NCI-H2196 (cell line): ENCODE data around the gene PPAT.
"Not testable (repeated sequence)": the region's sequence is repeated elsewhere in the genome, so short reads cannot be mapped to it uniquely, and the experiment has no call there.

Experiments
- DNase-seq: peaks from one replicate; lab custom pipeline; 2025; ENCODE audit not compliant: unreplicated experiment; lab: John Stamatoyannopoulos, UW

Gene PPAT

DNA sequence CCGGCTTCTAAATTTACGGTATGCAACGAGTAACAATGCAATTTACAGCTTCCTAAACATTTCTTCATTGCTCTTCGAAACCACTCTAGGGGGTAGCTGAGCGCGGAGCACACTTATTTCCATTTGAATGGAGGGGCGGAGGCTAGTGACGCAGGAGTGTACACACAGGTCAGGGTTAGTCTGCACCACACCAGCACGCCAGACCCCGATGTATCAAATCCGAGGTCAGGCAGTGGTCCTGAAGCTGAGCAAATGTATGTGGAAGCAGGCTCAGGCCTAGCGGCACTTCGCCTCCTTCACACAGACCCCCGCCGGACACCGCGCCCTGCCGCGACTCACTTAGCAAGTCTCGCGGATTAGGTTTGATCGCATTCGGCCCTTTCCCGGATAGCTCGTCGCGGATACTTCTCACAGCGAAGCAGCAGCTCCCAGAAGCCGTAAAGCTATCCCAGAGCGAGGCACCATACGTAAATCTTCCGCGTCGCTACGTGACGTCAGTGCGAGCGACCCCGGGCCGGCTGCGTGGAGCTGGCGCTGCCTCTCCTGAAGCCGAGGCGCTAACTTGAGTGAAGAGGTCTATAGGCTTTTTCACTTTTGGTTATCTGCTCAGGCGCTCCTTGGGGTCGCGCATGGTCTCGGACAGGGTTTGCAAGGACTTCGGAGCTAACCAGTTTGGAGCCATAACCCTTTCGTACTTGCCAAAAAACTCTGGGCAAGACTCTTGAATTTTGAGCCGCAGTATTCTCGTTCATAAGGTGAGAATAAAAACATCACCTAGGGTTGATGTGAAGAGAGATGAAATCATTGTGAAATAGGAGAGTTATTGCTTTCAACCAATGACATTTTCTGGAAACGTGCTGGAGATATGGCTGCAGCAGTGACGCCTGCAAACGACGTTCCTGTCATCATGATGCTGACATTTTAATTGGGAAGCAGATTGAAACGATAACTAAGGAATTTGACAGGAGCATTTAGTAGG is 48.1 kb downstream of the PPAT start, which contains the start of gene AASDH:
Gene AASDH, minus strand, starts transcription at position 469 of the 979 bp plus-strand sequence. CDS start 3,192 bp downstream, outside the sequence.
- peak; percentile 77 for DNase-seq

DNA sequence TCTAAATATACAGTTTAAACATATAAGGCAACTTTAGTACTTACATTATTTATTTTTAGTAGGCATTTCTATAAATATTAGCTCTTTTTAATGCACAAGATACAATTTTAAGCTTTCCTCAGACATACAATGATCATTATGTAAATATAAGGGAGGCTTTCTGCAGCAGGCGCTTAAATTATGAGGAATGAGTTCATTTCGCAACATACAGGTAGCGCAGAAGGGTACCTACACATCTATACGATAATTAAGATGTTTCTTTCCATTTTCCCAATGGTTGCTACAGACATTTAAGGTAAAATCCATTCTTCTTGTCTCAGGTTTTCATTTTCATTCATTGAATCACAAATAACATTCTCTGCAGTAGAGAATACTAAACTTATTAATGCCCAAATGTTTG is 49.3 kb downstream of the PPAT start:
- DNase-seq, result no peak

DNA sequence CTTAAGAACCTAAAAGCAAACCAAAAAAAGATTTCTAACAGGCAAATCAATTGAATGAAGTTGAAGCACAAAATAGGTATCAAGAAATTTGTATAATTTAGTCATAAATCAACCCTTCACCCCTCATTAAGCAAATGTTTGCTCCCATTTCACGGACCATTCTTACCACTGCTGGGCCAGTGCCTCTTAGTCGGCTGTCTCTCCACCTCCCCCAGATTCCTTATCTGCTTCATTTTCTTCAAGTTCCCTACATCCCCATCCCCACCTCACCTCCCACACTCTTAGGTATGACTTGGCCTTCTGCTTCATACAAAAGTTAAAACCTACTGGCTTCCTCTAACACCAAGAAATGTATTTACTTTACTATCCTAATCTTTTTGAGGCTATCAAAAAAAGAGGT is 60.0 kb downstream of the PPAT start:
- DNase-seq, result no peak

DNA sequence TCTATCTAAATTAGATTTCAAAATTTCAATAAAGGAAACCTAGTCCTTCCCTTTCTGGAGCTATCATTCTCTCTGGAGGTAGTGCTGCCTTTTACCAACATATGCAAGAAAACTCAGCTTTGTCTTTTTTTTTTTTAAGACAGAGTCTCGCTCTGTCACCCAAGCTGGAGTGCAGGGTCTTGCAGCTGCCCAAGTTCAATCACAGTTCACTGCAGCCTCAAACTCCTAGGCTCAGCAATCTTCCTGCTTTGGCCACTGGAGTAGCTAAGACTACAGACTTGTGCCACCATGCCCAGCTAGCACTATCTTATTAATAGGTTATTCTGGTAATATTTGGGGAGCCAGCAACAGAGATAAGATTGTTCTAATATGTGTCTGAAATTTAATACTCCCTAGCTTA is 60.5 kb downstream of the PPAT start:
- no peak for DNase-seq

DNA sequence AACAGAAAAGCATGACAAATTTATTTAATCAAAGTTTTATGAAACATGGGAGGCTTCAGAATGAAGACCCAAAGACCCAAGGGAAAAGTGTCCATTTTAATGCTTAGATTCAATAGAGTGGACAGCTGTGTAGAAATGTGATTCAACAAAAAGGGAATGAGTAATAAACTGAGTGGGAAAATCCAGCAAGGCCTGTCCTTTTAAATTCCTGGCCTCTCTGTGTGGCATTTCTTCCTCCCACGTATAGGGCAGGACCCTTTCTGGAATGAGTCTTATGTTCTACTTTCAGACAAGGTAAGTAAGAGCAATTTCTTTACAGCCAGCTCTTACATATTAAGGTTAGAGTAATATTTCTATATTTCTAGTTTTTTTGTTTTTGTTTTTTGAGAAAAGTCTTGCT is 62.6 kb downstream of the PPAT start:
- DNase-seq, result no peak

DNA sequence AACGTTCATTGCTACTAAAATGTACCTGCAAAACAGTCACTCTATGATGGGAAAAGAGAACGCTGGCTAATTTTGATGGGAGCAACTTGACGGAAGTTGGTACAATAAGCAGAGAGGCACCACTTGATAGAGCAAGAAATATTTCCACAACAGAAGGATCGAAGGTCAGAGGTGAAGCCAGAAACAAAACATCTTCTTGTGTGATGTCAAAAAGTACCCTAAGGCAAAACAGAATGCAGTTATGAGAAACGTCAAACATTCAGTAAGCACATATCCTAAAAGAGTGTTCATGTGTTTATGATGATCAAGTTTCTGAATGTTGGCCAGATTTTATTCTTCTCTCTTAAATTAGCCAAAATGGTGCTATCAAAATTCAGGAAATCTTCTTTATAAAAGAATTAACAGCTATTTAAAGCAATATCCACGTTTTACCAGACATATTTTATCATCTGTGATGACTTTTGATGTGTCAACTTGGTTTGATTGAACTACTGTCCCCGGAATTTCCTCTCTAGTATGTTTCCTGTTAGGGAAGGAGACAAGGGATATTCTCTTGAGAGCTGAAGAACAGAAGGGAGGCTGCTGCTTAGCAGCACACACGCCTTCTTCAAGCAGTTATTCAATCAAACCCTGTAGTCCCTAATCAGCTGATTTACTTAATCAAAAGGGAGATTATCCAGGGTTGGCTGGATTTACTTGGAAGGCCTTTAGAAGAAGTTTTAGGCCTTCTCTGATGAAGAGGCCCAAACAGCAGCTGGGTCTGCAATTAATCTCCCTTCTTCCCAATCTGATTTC is 63.8 kb downstream of the PPAT start:
- DNase-seq, result no peak

DNA sequence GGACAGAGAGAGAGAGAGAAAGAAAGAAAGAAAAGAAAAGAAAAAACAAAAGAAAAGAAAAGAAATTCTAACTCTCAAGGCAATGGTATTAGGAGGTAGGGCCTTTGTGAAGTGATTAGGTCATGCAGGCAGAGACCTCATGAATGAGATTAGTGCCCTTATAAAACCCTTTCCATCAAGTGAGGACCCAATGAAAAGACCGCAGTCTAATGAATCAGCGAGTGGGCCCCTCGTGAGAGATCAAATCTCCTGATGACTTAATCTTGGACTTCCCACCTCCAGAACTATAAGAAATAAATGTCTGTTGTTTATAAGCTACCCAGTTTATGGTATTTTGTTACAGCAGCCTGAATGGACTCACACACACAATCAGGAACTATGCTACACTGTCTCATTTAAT is 65.0 kb downstream of the PPAT start:
- DNase-seq, result no peak

DNA sequence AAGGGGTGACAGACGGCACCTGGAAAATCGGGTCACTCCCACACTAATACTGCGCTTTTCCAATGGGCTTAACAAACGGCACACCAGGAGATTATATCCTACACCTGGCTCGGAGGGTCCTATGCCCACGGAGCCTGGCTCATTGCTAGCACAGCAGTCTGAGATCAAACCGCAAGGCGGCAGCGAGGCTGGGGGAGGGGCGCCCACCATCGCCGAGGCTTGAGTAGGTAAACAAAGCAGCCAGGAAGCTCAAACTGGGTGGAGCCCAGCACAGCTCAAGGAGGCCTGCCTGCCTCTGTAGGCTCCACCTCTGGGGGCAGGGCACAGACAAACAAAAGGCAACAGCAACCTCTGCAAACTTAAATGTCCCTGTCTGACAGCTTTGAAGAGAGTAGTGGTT is 72.4 kb downstream of the PPAT start:
- DNase-seq, result not testable (repeated sequence)

DNA sequence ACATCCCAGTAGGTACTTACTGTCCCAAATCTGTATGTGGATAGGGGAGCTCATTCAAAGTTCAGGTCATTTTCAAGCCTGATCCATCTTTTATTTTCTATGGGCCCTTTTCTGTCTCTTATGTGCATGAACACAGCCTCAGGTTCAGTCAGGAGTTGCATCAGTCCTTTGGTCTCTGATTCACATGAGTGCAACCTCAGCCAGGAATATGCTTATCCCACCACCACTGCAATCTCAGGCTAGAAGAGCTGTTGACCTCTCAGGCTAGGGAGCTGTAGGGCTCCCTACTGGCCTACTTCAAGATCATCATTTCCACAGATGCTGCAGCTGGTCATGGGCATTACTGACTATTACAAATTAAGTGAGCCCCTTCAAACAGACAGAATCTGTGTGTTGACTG is 75.3 kb downstream of the PPAT start:
- DNase-seq, result no peak

DNA sequence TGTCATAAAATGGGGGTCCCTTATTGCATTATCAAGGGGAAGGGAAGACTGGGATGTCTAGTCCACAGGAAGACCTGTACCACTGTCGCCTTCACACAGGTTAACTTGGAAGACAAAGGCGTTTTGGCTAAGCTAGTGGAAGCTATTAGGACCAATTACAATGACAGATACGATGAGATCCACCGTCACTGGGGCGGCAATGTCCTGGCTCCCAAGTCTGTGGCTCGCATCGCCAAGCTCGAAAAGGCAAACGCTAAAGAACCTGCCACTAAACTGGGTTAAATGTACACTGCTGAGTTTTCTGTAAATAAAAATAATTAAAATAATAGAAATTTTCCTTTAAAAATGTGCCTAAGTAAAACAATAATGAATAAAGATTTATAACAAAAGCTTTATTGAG is 78.8 kb downstream of the PPAT start:
- no peak for DNase-seq

DNA sequence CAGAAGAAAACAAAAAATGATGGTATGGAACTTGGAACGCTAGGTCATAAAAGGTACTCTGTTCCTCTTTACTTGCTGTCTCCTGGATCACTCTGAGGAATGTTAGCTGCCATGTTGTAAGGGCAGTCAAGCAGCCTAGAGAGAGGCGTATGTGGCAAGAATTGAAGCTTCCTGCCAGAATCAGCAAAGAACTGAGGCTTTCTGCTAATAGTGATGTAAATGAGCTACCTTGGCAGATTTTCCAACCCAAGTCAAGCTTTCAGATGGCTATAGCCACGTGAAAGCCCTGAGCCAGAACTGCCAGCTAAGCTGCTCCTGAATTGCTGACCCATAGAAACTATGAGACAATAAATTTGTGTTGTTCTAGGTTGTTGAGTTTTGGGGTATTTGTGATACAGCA is 86.8 kb downstream of the PPAT start:
- DNase-seq, result no peak

DNA sequence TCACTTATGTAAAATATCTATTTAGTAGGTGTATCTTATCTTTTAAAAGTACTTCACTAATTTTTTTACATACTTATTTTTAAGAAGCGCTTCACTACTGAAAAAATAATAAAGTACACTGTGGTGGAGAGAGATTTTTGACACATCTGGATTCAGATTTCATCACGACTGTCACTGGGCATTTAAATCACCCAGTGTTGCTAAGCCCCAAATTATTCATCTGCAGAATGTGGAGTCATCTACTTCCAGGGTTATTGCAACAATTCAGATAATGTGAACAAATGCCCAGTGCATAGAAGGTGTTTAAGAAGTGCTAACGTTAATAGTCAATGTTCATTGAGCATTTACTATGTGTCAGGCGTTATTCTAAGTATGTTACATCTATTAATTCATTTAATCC is 90.0 kb downstream of the PPAT start:
- DNase-seq, result no peak
